ENCODE data around the gene ZNF664. TPM values are rescaled to one million over a fixed set of nuclear protein-coding genes. Genes with fewer than 3 reads are reported as not detected.

ZNF664 gene
- total and polyA plus RNA-seq, 9 of the 15 experiments (the other 6 are each of a cell fraction or from before 2014, with no cell fraction given): 3.3 to 101 (median 63.6) TPM

GRCh38 chr12:124019115-124019514 lies 46.1 kb downstream of the ZNF664 start (continued):
- no peak for TF ChIP-seq KLF1 (tag; IDR thresholded peaks at IDR 0.05)

- WGBS (ENCODE audit: insufficient coverage, low coverage, missing lambda C conversion rate): 43% methylated on average over 2 of the region's 2 CpGs
- ChIA-PET CTCF (ENCODE audit: low intra/inter-chr PET ratio) (no interaction called here), POLR2A (interaction anchor here (0.6 to 0.8 kb wide), 2 partner anchors 112 to 1741 kb away, joined by 3 to 5 read pairs; no protein-coding TSS in a partner anchor)
- in situ Hi-C loops (cut with MboI) (no loop called here), intact Hi-C loops (cut with micrococcal nuclease) (no loop called here)
- Histone ChIP-seq H3K9me1 (ENCODE audit: control insufficient read depth, insufficient read depth, low read length) (no peaks in the 10 kb centered on the region), H3K4me3 (no peak overlapping the region), H3K79me2 (ENCODE audit: control insufficient read depth, insufficient read depth, low read length) (no peaks in the 10 kb centered on the region), H3K4me1 (replicated peaks in 1 of 2; ENCODE audit: control insufficient read depth in 2 of 2, insufficient read depth in 2 of 2, low read length in 2 of 2) (peaks cover 4 to 6% of the 10 kb centered on the region in 2 experiments; a peak in 3 of 5 replicates), H3K9ac (ENCODE audit: insufficient read depth in 1 of 2, low read depth in 2 of 2, low read length in 2 of 2) (no peak overlapping the region), H3K27ac (ENCODE audit: extremely low read depth, low read depth, low read length) (no peak overlapping the region), H3K4me2 (ENCODE audit: insufficient read depth, low read length) (no peak overlapping the region), H3K27me3 (ENCODE audit: control insufficient read depth in 2 of 2, insufficient read depth in 2 of 2, low read length in 2 of 2) (no peaks in the 10 kb centered on the region), H3K36me3 (ENCODE audit: control insufficient read depth, insufficient read depth, low read length) (no peaks in the 10 kb centered on the region), H2AFZ (ENCODE audit: low read depth, low read length) (no peak overlapping the region), H3K9me3 (replicated peaks; ENCODE audit: control insufficient read depth, insufficient read depth, low read depth, low read length) (no peaks in the 10 kb centered on the region), H4K20me1 (replicated peaks; ENCODE audit: control insufficient read depth, insufficient read depth, low read length) (no peaks in the 10 kb centered on the region)
- ATAC-seq (no peak), DNase-seq (ENCODE audit: extremely low read depth in 1 of 4, low spot score in 3 of 4) (no peak), FAIRE-seq (no peak)
- no TSS peak for BruUV-seq (replicated peaks)
- TF ChIP-seq NR2C1 (IDR thresholded peaks at IDR 0.05) (peak; percentile 62; the same call in 1 of the 2 replicates), NR2C1 (tag; IDR thresholded peaks at IDR 0.05) (no peak), ZNF431 (CRISPR knock-in tag; IDR thresholded peaks at IDR 0.05) (no peak), ZNF707 (CRISPR knock-in tag; conservative IDR thresholded peaks at IDR 0.05) (no peak), SAP30 (IDR thresholded peaks at IDR 0.05; ENCODE audit: borderline replicate concordance, insufficient read depth, low read depth, low read length, poor library complexity, severe bottlenecking) (no peak), SMARCC2 (IDR thresholded peaks at IDR 0.05; ENCODE audit: low read depth) (no peak), PURB (CRISPR knock-in tag; IDR thresholded peaks at IDR 0.05; ENCODE audit: low read depth) (no peak), NFIC (IDR thresholded peaks at IDR 0.05) (peak; percentile 46; the same call in 1 of the 2 replicates), CHAMP1 (IDR thresholded peaks at IDR 0.05) (no peak), ADNP (tag; IDR thresholded peaks at IDR 0.05) (no peak), RBFOX2 (IDR thresholded peaks at IDR 0.05; ENCODE audit: low read depth, low read length) (no peak), BHLHE40 (IDR thresholded peaks at IDR 0.05; ENCODE audit: low read length) (no peak), PBX2 (CRISPR knock-in tag; IDR thresholded peaks at IDR 0.05; ENCODE audit: low read depth) (no peak), PBX2 (tag; conservative IDR thresholded peaks at IDR 0.05; ENCODE audit: low read depth) (no peak), ZBTB17 (CRISPR knock-in tag; IDR thresholded peaks at IDR 0.05) (no peak)
Measured at GRCh38 chr12:124020514-124020949, 47.5 kb downstream of the ZNF664 start.
